Measurements from ENCODE around the gene CELF1. TPM values are rescaled to one million over a fixed set of nuclear protein-coding genes. Genes with fewer than 3 reads are reported as not detected.

The CELF1 gene
- total and polyA plus RNA-seq, 2 of the 13 experiments (the other 11 are each of a cell fraction or from before 2014, with no cell fraction given) = 69.0 to 80.1 TPM

- no peak for TF ChIP-seq ZNF318 (CRISPR knock-in tag; IDR thresholded peaks at IDR 0.05)
- TF ChIP-seq TRIM24 (CRISPR knock-in tag; IDR thresholded peaks at IDR 0.05) = no peak
- no peak for TF ChIP-seq MIER3 (CRISPR knock-in tag; IDR thresholded peaks at IDR 0.05; ENCODE audit: borderline replicate concordance)
- no peak for TF ChIP-seq NONO (IDR thresholded peaks at IDR 0.05)
- no peak for TF ChIP-seq NONO (CRISPR knock-in tag; conservative IDR thresholded peaks at IDR 0.05)
- 0 out of 2 replicates have a peak, but pooled peaks have one; percentile 9 for TF ChIP-seq ZNF780A (CRISPR knock-in tag; IDR thresholded peaks at IDR 0.05)
- TF ChIP-seq CHD4 (IDR thresholded peaks at IDR 0.05; ENCODE audit: borderline replicate concordance, low read length) = no peak
- TF ChIP-seq, protein P1, sequence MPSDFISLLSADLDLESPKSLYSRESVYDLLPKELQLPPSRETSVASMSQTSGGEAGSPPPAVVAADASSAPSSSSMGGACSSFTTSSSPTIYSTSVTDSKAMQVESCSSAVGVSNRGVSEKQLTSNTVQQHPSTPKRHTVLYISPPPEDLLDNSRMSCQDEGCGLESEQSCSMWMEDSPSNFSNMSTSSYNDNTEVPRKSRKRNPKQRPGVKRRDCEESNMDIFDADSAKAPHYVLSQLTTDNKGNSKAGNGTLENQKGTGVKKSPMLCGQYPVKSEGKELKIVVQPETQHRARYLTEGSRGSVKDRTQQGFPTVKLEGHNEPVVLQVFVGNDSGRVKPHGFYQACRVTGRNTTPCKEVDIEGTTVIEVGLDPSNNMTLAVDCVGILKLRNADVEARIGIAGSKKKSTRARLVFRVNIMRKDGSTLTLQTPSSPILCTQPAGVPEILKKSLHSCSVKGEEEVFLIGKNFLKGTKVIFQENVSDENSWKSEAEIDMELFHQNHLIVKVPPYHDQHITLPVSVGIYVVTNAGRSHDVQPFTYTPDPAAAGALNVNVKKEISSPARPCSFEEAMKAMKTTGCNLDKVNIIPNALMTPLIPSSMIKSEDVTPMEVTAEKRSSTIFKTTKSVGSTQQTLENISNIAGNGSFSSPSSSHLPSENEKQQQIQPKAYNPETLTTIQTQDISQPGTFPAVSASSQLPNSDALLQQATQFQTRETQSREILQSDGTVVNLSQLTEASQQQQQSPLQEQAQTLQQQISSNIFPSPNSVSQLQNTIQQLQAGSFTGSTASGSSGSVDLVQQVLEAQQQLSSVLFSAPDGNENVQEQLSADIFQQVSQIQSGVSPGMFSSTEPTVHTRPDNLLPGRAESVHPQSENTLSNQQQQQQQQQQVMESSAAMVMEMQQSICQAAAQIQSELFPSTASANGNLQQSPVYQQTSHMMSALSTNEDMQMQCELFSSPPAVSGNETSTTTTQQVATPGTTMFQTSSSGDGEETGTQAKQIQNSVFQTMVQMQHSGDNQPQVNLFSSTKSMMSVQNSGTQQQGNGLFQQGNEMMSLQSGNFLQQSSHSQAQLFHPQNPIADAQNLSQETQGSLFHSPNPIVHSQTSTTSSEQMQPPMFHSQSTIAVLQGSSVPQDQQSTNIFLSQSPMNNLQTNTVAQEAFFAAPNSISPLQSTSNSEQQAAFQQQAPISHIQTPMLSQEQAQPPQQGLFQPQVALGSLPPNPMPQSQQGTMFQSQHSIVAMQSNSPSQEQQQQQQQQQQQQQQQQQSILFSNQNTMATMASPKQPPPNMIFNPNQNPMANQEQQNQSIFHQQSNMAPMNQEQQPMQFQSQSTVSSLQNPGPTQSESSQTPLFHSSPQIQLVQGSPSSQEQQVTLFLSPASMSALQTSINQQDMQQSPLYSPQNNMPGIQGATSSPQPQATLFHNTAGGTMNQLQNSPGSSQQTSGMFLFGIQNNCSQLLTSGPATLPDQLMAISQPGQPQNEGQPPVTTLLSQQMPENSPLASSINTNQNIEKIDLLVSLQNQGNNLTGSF (CRISPR knock-in tag; IDR thresholded peaks at IDR 0.05) = no peak
- TF ChIP-seq, protein P2, sequence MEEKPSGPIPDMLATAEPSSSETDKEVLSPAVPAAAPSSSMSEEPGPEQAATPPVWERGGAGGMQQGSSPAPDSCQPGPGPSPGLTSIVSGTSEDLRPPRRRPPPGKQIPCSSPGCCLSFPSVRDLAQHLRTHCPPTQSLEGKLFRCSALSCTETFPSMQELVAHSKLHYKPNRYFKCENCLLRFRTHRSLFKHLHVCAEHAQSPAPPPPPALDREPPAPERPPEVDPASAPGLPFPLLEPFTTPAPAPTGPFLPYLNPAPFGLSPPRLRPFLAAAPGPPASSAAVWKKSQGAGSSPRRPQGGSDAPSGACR (CRISPR knock-in tag; IDR thresholded peaks at IDR 0.05) = no peak
Observed at GRCh38 chr11:47553406-47553743, 443 bp upstream of the CELF1 start (continued).
